HFFc6 (cell line): ENCODE measurements around the gene E2F6. TPM values are rescaled to one million over a fixed set of nuclear protein-coding genes. Genes with fewer than 3 reads are reported as not detected.

Experiments used
- DNase-seq: peaks from one replicate; pipeline ENCODE4 v3.0.0-alpha.2; 2018
- H3K27ac Mint-ChIP-seq: 2 replicates; pipeline ENCODE4 v1.8.0; 2020; ENCODE audit warnings: mild to moderate bottlenecking, mixed read lengths
- H3K27me3 Mint-ChIP-seq: 2 replicates; pipeline ENCODE4 v1.8.0; 2021; ENCODE audit warnings: mild to moderate bottlenecking, moderate library complexity, mixed read lengths; ENCODE audit not compliant: insufficient read depth
- H3K36me3 Mint-ChIP-seq: 2 replicates; pipeline ENCODE4 v1.8.0; 2021; ENCODE audit warnings: low read depth, mixed read lengths
- H3K4me1 Mint-ChIP-seq: 2 replicates; pipeline ENCODE4 v1.8.0; 2020; ENCODE audit warnings: low read depth, mixed read lengths
- H3K4me3 Mint-ChIP-seq: 2 replicates; pipeline ENCODE4 v1.8.0; 2020; ENCODE audit warnings: mild to moderate bottlenecking, moderate library complexity, mixed read lengths
- H3K9me3 Mint-ChIP-seq: 2 replicates; pipeline ENCODE4 v1.8.0; 2020; ENCODE audit warnings: mild to moderate bottlenecking, mixed read lengths
- CTCF ChIP-seq: fragments of 200-600 bp; sonication (generic); IDR thresholded peaks from 2 replicates; pipeline ENCODE4 v1.5.0; 2021; ENCODE audit warnings: antibody characterized with exemption, mild to moderate bottlenecking
- total RNA-seq, 6 experiments: library from RNA; stranded (reverse); fragmentation: NEBNext Ultra II Directional; extraction: Animal tissue kit (Norgen Biotek cat#: 25700); gene quantifications; 2 replicates in 1 of 6; 3 replicates in 5 of 6; pipeline ENCODE4 v1.2.3, GENCODE V29; 2021

The E2F6 gene
- total RNA-seq, 6 experiments from 2014 or later: 8.9 to 11.3 (median 10.3) TPM

- DNase-seq: no peak
- Mint-ChIP-seq H3K27me3 (peaks cover 21% of the 10 kb centered on the region; the same call in 1 of the 2 replicates), H3K4me1 (peaks cover 19% of the 10 kb centered on the region), H3K36me3 (no peaks in the 10 kb centered on the region), H3K9me3 (no peaks in the 10 kb centered on the region), H3K4me3 (no peak overlapping the region), H3K27ac (no peak overlapping the region)
- TF ChIP-seq CTCF: no peak
Observed at GRCh38 chr2:11498543-11499034, 32.6 kb upstream of the E2F6 start.

GRCh38 chr2:11495844-11496681 is 30.1 kb upstream of the E2F6 start:
- Mint-ChIP-seq H3K36me3 (no peaks in the 10 kb centered on the region), H3K9me3 (no peaks in the 10 kb centered on the region), H3K4me1 (peaks cover 14% of the 10 kb centered on the region), H3K4me3 (no peak overlapping the region), H3K27me3 (peaks cover 30% of the 10 kb centered on the region), H3K27ac (no peak overlapping the region)
- no peak for TF ChIP-seq CTCF
- DNase-seq: no peak

GRCh38 chr2:11494310-11494709 is 28.3 kb upstream of the E2F6 start:
- Mint-ChIP-seq H3K27me3 (peaks cover 26% of the 10 kb centered on the region), H3K9me3 (peaks cover 4% of the 10 kb centered on the region), H3K4me1 (peaks cover 7% of the 10 kb centered on the region; the same call in 1 of the 2 replicates), H3K36me3 (no peaks in the 10 kb centered on the region), H3K27ac (no peak overlapping the region), H3K4me3 (no peak overlapping the region)
- DNase-seq: no peak
- no peak for TF ChIP-seq CTCF

- H3K27ac Mint-ChIP-seq: no peak overlapping the region
- peaks cover under 1% of the 10 kb centered on the region; the same call in 1 of the 2 replicates for H3K4me1 Mint-ChIP-seq
- no peaks in the 10 kb centered on the region for H3K36me3 Mint-ChIP-seq
- TF ChIP-seq CTCF: no peak
- H3K4me3 Mint-ChIP-seq: no peak overlapping the region
- peaks cover 20% of the 10 kb centered on the region for H3K27me3 Mint-ChIP-seq
- peaks cover 4% of the 10 kb centered on the region for H3K9me3 Mint-ChIP-seq
- no peak for DNase-seq
Observed at GRCh38 chr2:11493282-11493681, 27.3 kb upstream of the E2F6 start.

GRCh38 chr2:11492720-11493119 is 26.8 kb upstream of the E2F6 start:
- Mint-ChIP-seq H3K4me1 (no peaks in the 10 kb centered on the region), H3K27me3 (peaks cover 24% of the 10 kb centered on the region), H3K27ac (no peak overlapping the region), H3K4me3 (no peak overlapping the region), H3K36me3 (no peaks in the 10 kb centered on the region), H3K9me3 (peaks cover 4% of the 10 kb centered on the region)
- TF ChIP-seq CTCF: no peak
- DNase-seq: no peak
